Measurements from ENCODE around the gene ZNF804B. TPM values are rescaled to one million over a fixed set of nuclear protein-coding genes. Genes with fewer than 3 reads are reported as not detected.

Gene ZNF804B
- total RNA-seq, 3 donors from 2014 or later (not counting 1 experiment from before 2014, with no cell fraction given): not detected

DNA sequence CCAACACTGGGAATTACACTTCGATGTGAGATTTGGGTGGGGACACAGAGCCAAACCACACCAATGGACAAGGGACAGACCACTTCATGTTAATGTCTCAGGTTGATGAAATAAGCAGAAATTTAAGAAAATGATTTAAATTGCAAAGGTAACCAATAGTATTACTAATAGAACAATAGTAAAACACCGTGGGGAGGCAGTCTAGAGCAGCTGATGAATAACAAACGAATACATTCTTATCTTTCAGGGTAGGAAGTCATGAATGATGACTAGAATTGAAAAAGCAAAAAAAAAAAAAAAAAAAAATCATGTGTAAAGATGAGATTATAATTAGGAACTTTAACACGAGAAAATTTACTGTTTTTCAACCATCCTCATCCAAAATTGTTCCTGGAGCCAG, 207.9 kb downstream of the ZNF804B start:
- intact Hi-C loops (cut with micrococcal nuclease): no loop called here
- no peaks in the 10 kb centered on the region for H3K4me1 Mint-ChIP-seq
- Histone ChIP-seq H3K36me3 (ENCODE audit: control insufficient read depth, insufficient read depth, low read length) (no peaks in the 10 kb centered on the region), H3K9me3 (ENCODE audit: control insufficient read depth, insufficient read depth, low read length) (no peaks in the 10 kb centered on the region), H3K4me1 (ENCODE audit: control insufficient read depth, insufficient read depth, low read length) (no peaks in the 10 kb centered on the region), H3K27ac (ENCODE audit: low read length) (no peak overlapping the region), H3K4me3 (ENCODE audit: low read length) (no peak overlapping the region), H3K27me3 (ENCODE audit: control insufficient read depth, insufficient read depth, low read length) (no peaks in the 10 kb centered on the region)
- H3K9me3 Mint-ChIP-seq: peaks cover 2 to 6% of the 10 kb centered on the region in 2 donors
- no peak overlapping the region for H3K27ac Mint-ChIP-seq
- no peaks in the 10 kb centered on the region for H3K36me3 Mint-ChIP-seq
- no peak overlapping the region for H3K4me3 Mint-ChIP-seq
- TF ChIP-seq, protein P1, sequence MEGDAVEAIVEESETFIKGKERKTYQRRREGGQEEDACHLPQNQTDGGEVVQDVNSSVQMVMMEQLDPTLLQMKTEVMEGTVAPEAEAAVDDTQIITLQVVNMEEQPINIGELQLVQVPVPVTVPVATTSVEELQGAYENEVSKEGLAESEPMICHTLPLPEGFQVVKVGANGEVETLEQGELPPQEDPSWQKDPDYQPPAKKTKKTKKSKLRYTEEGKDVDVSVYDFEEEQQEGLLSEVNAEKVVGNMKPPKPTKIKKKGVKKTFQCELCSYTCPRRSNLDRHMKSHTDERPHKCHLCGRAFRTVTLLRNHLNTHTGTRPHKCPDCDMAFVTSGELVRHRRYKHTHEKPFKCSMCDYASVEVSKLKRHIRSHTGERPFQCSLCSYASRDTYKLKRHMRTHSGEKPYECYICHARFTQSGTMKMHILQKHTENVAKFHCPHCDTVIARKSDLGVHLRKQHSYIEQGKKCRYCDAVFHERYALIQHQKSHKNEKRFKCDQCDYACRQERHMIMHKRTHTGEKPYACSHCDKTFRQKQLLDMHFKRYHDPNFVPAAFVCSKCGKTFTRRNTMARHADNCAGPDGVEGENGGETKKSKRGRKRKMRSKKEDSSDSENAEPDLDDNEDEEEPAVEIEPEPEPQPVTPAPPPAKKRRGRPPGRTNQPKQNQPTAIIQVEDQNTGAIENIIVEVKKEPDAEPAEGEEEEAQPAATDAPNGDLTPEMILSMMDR (IDR thresholded peaks at IDR 0.05): no peak
- ATAC-seq: no peak
- H3K27me3 Mint-ChIP-seq (ENCODE audit: low read depth in 2 of 2): no peaks in the 10 kb centered on the region
- no peak for DNase-seq
- whole genome bisulfite sequencing (ENCODE audit: insufficient coverage): 67% methylated on average over 1 of the region's 4 CpGs

DNA sequence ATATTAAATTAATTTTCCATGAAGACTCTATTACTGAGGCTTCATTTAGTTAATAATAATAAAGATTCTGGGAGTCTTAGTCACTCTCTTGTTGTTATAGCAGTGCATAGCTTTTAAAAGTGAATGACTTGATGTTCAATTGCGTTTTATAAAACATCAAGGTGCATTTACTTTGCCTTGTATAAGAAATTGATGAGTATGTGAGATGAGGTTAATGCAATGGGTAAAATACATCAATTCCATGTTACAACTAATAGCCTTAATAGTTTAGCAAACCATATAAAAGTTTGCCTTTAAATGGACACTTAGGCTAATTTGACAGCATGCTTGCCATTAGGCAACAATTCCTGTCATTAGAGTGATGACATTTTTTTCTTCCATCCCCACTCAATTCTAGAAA, 209.7 kb downstream of the ZNF804B start:
- no peaks in the 10 kb centered on the region for H3K9me3 ChIP-seq (ENCODE audit: control insufficient read depth, insufficient read depth, low read length)
- no peak for ATAC-seq
- no peak for DNase-seq
- WGBS (ENCODE audit: insufficient coverage): 80% methylated on average over 1 of the region's 1 CpG
- Mint-ChIP-seq H3K36me3 (no peaks in the 10 kb centered on the region), H3K9me3 (peaks cover 2 to 8% of the 10 kb centered on the region in 2 donors), H3K27me3 (ENCODE audit: low read depth in 2 of 2) (no peaks in the 10 kb centered on the region), H3K4me1 (no peaks in the 10 kb centered on the region), H3K27ac (no peak overlapping the region), H3K4me3 (no peak overlapping the region)
- H3K36me3 ChIP-seq (ENCODE audit: control insufficient read depth, insufficient read depth, low read length): no peaks in the 10 kb centered on the region
- intact Hi-C loops (cut with micrococcal nuclease): no loop called here
- no peaks in the 10 kb centered on the region for H3K4me1 ChIP-seq (ENCODE audit: control insufficient read depth, insufficient read depth, low read length)
- no peaks in the 10 kb centered on the region for H3K27me3 ChIP-seq (ENCODE audit: control insufficient read depth, insufficient read depth, low read length)
- no peak overlapping the region for H3K27ac ChIP-seq (ENCODE audit: low read length)
- H3K4me3 ChIP-seq (ENCODE audit: low read length): no peak overlapping the region
- TF ChIP-seq, protein P1 (IDR thresholded peaks at IDR 0.05): no peak

DNA sequence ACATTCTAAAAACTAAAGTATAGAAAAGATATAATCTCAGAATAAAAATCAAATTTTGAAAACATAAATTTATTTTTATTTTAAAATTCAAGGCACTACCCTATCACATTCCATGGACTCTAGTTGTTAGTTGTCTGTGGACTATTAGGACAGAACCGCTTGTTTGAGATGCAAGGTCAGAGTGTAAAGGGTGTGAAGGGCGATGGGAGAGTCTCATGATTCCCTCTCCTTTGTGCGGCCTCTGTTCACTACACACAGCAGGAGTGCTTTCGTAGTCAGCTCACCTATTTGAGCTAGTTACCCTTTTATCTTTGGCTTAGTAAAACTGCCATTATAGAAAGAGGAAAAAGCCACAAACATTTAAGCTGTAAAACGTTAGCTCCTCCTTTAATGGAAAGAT, 225.8 kb downstream of the ZNF804B start:
- Histone ChIP-seq H3K36me3 (ENCODE audit: control insufficient read depth, insufficient read depth, low read length) (no peaks in the 10 kb centered on the region), H3K4me1 (ENCODE audit: control insufficient read depth, insufficient read depth, low read length) (no peaks in the 10 kb centered on the region), H3K9me3 (ENCODE audit: control insufficient read depth, insufficient read depth, low read length) (peaks cover 5% of the 10 kb centered on the region), H3K4me3 (ENCODE audit: low read length) (no peak overlapping the region), H3K27ac (ENCODE audit: low read length) (no peak overlapping the region), H3K27me3 (ENCODE audit: control insufficient read depth, insufficient read depth, low read length) (no peaks in the 10 kb centered on the region)
- H3K36me3 Mint-ChIP-seq: peaks cover 9% of the 10 kb centered on the region
- peaks cover 11 to 15% of the 10 kb centered on the region in 2 donors for H3K9me3 Mint-ChIP-seq
- 89% methylated on average over 3 of the region's 5 CpGs for WGBS (ENCODE audit: insufficient coverage)
- no peaks in the 10 kb centered on the region for H3K4me1 Mint-ChIP-seq
- H3K4me3 Mint-ChIP-seq: no peak overlapping the region
- DNase-seq (no peak), ATAC-seq (no peak)
- no peak overlapping the region for H3K27ac Mint-ChIP-seq
- intact Hi-C loops (cut with micrococcal nuclease): no loop called here
- H3K27me3 Mint-ChIP-seq (ENCODE audit: low read depth in 2 of 2): no peaks in the 10 kb centered on the region
- TF ChIP-seq, protein P1 (IDR thresholded peaks at IDR 0.05): no peak

DNA sequence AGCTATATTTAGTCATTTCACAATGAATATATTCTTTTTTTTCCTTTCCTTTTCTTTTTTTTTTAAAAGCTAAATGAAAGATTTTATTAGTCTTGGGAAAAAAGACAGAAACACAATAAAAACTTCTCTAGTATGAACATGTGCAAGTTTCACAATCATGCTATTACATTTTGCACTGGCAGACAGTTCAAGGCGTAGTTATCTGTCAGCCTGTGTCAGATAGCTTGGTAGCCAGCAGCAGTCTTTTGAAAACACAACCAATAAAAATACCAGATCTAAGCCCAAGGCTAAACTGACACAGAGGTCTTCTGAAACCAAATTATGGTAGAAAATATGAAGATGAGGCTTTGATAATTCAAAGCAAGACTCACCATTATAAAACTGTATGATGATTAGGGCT, 241.8 kb downstream of the ZNF804B start:
- 82% methylated on average over 1 of the region's 1 CpG for WGBS (ENCODE audit: insufficient coverage)
- no peak overlapping the region for H3K27ac Mint-ChIP-seq
- TF ChIP-seq, protein P1 (IDR thresholded peaks at IDR 0.05): no peak
- Histone ChIP-seq H3K9me3 (ENCODE audit: control insufficient read depth, insufficient read depth, low read length) (no peaks in the 10 kb centered on the region), H3K27me3 (ENCODE audit: control insufficient read depth, insufficient read depth, low read length) (no peaks in the 10 kb centered on the region), H3K4me3 (ENCODE audit: low read length) (no peak overlapping the region), H3K36me3 (ENCODE audit: control insufficient read depth, insufficient read depth, low read length) (no peaks in the 10 kb centered on the region), H3K4me1 (ENCODE audit: control insufficient read depth, insufficient read depth, low read length) (no peaks in the 10 kb centered on the region), H3K27ac (ENCODE audit: low read length) (no peak overlapping the region)
- H3K9me3 Mint-ChIP-seq: peaks cover under 1 to 9% of the 10 kb centered on the region in 2 donors
- ATAC-seq (no peak), DNase-seq (no peak)
- intact Hi-C loops (cut with micrococcal nuclease): no loop called here
- no peaks in the 10 kb centered on the region for H3K36me3 Mint-ChIP-seq
- H3K4me3 Mint-ChIP-seq: no peak overlapping the region
- H3K4me1 Mint-ChIP-seq: peaks cover 14 to 16% of the 10 kb centered on the region in 2 donors
- H3K27me3 Mint-ChIP-seq (ENCODE audit: low read depth in 2 of 2): no peaks in the 10 kb centered on the region
